GM19468 (cell line): ENCODE measurements around the gene CRACR2B.

ENCODE experiments used
- ATAC-seq: cut with Tn5 transposase; IDR thresholded peaks from one replicate; pipeline ENCODE4 v1.9.1; 2021; ENCODE audit warnings: mild to moderate bottlenecking, moderate library complexity, moderate number of reproducible peaks; ENCODE audit not compliant: unreplicated experiment; ENCODE audit errors: extremely low read depth

Gene CRACR2B

GRCh38 chr11:827897-828192 is at the start of gene CRACR2B:
TSS of gene CRACR2B (plus strand) at chr11:827919. CDS start at chr11:828608, 689 bp downstream.
- no peak for ATAC-seq

DNA sequence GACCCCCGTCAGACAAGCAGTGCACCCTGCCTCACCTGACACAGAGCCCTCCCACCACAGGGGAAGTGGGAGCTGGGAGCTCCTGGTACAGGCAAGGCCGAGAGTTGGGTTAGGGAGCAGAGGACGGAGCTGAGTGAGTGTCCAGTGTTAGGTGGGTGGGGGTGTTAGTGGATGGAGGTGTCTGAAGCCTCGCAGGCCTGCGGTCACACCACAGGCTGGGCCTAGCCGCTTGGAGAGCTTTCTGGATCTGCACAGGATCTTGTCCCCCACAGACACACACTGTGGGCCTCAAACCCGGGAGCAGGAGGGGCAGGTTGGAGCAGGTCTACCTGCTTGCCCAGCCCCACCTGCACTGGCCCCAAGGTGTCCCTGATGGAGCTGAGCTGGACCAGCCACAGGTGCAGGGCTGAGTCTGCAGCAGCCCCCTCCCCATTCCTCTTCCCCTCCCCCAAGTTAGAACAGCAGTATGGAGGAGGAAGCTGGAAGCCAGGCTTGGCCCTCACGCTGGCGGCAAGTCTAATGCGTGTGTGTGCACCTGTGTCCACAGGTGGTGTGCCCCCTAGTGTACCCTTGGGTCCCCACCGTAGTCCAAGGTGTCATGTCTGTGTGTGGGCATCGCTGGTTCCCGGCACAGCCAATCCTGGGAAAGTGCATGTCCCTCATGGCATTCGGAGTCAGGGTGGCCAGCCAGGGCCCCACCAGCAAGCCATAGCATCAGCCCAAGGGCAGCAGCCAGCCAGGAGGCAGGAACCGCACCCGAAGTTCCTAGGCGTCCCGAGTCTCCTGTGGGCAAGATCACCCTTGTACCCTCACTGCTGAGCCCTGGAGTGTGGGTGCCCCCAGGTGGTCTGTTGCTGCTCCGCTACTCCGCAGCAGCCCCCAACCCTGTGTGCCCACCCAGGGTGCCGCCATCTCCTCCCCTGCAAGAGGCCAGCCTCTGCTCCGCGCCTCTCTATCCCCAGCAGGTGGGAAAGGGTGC is 48.5 kb upstream of the CRACR2B start:
- no peak for ATAC-seq

GRCh38 chr11:779955-780532 is 47.7 kb upstream of the CRACR2B start:
- ATAC-seq = no peak

DNA sequence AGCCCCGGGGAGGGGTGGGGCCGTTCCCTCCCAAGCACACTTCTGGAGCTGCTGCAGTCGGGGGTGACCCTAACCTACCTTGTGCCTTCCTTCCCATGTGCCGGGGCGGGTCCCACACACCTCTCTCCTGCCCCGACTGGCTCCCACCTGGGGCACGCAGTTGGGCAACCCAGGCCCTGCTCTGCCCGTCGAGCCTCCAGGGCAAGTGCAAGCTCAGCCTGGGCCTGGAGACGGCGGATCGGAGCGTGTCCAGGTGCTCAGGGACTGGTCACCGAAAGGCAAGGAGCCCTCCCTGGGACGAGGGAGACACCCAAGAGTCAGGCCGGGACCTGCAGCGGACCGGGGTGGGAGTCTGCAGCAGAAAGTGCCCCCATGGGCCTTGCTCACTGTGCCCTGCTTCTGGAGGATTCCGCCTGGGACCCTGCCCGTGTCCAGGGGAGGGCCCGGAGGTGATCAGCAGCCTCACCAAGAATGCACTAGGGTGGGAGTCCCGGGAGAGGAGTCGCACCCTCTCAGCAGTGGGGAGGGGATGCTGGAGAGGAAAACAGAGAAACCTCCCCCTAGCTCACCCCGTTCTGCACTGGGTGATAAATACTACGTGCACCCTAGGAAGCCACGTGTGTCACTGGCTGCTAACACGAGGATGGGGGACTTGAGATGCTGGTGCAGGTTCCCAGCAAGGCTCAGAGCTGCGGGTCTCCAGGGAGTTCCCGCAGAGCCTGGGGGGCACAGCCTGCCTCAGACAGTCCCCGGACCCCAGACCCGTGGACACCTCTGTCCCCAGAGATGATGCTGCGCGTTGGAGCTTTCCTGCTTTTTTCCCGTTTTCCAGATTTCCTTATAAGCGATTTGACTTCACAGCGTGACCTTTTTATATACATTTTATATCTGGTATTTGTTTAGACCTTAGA is 45.2 kb upstream of the CRACR2B start:
- ATAC-seq = no peak

GRCh38 chr11:783581-784015 is 44.1 kb upstream of the CRACR2B start:
- ATAC-seq = no peak

- ATAC-seq = no peak
These were observed 41.3 kb upstream of the CRACR2B start for GRCh38 chr11:786235-787083.

- no peak for ATAC-seq
These were observed 40.5 kb upstream of the CRACR2B start for GRCh38 chr11:787084-787675.

GRCh38 chr11:788009-788640 is 39.6 kb upstream of the CRACR2B start:
- no peak for ATAC-seq

DNA sequence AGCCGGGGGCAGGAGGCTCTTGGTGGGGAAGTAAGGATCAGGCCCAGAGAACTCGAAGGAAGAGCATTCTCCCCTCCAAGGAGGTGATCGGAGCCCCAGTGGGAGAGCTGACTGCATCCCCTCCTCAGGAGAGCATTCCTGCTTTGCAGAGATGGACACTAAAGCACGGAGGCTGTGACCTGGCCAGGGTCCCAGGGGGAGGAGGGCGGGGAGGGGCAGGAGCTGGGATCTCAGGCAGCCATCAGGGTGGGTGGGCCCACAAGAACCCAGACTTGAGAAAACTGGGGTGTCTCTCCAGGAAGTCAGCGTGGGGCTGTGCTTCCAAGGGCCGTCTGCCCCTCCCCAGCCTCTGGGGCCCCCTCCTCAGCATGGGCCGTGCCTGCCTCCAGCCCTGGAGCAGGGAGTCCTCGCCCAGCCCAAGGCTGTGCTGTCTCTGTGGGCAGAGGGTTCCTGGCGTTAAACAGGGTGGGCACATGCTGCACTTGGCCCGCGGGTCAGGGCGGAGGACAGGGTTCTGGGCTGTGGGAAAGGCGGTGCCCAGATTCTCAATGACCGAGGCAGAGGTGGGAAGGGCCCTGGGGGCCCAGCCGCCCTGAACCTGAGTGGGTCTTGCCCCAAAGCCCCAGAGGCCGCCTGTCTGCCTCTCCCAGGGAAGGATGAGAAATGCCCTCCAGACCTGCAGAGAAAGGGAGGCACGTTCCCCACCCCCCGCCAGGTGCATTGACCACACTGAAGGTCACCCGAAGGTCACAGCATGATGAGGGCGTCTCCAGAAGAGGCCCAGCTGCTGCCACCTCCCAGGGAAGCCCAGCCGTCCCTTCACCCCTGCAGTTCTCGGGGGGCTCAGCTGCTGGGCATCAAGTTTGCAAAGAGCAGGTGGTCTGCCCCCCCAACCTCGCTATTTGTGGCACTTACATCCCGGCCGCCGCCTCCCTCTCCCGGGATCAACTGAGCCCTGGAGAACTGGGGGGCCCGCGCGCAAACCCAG is 38.5 kb upstream of the CRACR2B start:
- no peak for ATAC-seq

DNA sequence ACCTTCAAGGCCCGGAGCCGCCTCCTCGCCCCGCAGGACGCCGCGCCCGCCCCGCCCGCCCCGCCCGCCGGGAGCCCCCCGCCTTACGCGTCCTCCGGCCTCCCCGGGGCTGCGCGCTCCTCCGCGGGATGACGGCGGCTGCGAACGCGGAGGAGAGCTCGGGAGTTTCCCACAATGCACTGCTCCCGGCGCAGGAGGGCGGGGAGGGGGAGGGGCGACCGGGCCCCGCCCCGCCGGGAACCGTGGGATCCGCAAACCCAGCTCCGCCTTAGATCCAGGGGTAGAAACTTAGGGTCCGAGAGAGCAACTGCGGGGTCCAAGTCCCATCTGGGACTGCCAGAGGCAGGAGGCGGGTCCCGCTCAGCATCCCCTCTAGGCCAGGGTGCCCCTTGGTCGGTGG is 37.8 kb upstream of the CRACR2B start, which contains the start of gene CEND1:
TSS of gene CEND1 (minus strand) at position 148 of the 400 bp plus-strand sequence. CDS start 1,514 bp downstream, outside the sequence.
- no peak for ATAC-seq

GRCh38 chr11:790721-791564 is 36.8 kb upstream of the CRACR2B start:
- ATAC-seq = no peak

DNA sequence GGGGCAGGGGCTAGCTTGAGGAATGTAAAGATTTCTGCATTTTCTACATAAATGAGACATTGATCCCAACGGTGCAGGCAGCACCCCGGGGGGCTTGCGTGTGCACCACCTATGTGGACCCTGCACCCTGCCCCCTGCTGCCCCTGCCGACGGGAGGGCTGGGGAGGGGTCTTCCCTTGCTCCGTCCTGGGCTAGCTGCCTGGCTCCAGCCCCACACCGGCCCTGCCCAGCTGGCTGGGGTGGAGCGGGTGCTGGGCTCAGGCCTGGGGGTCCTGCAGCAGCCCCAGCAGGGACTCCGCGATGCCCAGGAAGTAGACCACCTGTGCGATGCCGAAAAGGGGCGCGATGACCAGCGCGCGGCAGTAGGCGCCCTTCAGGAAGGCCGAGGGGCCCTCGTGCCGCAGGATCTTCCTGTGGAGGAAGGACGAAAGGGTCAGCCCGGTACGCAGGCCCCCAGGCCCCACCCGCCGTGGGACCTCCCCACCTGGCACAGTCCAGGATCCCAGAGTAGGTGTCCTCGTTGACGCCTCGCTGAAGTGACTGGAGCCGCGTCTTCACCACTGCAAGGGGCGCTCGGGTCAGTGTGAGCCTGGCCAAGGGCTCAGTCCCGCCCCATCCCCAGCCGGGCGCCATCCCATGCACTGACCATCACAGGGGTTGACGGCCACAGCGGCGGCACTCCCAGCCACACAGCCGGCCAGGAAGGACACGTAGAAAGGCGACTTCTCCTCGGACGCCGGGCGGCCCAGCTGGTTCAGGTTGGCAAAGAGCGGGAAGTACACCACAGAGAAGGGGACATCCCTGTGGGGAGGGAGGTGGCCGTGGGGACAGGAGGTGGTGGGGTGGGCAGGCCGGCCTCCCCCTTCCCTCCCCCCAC is 35.8 kb upstream of the CRACR2B start:
- no peak for ATAC-seq

- ATAC-seq = no peak
These were observed 35.2 kb upstream of the CRACR2B start for GRCh38 chr11:792535-792821.

GRCh38 chr11:792873-793272 is 34.8 kb upstream of the CRACR2B start:
- ATAC-seq = no peak

- ATAC-seq = no peak
These were observed 34.2 kb upstream of the CRACR2B start for GRCh38 chr11:793556-793955.
